Measurements from ENCODE around the gene ROBO3. TPM values are rescaled to one million over a fixed set of nuclear protein-coding genes. Genes with fewer than 3 reads are reported as not detected.
A peak's percentile ranks its signal among the peaks of the same experiment; 100 is the strongest.

ROBO3 gene
- total RNA-seq, 4 donors from 2014 or later: 7.1 to 21.8 (median 11.1) TPM

DNA sequence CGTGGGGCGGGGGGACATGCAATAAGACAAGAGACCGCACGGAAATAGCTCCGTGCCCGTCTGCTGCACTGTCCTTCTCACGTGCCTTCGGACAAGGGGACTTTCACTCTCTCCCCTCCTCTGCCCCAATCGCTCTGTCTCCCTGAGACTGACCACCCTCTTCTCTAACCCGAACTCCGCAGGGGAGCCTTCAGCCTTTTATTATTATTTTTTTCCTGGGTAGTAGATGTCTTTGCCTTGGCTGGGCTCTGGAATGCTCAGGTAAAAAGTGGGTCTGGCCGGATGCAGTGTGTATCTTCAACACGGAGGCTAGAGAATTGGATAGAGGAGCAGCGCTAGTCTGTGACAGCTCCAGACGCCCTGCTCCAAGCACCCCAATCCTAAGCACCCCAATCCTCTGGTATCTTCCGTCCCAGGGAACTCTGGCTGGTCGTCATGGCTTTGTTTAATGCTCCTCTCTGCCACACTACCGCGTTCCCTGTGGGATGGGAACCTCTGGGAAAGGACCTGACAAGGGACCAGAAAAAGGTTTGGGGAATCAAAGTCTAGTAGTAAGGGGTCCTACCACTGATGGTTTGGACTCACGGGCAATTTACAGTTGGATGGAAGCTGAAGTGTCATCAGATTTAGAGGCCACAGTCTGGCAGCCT is 25.1 kb upstream of the ROBO3 start:
- no peak for TF ChIP-seq CTCF (IDR thresholded peaks at IDR 0.05)
- no peak for TF ChIP-seq POLR2A (IDR thresholded peaks at IDR 0.05)
- no peak for DNase-seq
- intact Hi-C loops (cut with DNase I; ENCODE audit: low total_unique reads): loop anchor here (5.0 kb wide), 1 partner anchor 173 kb away; no protein-coding TSS in a partner anchor
- Histone ChIP-seq H3K4me1 (peaks cover 0 to 8% of the 10 kb centered on the region in 2 donors), H3K9me3 (no peaks in the 10 kb centered on the region), H3K27ac (no peak overlapping the region), H3K4me3 (peak overlapping the region in 1 of 2 donors; percentile 3), H3K27me3 (peaks cover 25 to 50% of the 10 kb centered on the region in 2 donors), H3K36me3 (no peaks in the 10 kb centered on the region)

GRCh38 chr11:124840666-124841065 is 24.6 kb upstream of the ROBO3 start:
- Histone ChIP-seq H3K4me3 (no peak overlapping the region), H3K9me3 (no peaks in the 10 kb centered on the region), H3K36me3 (no peaks in the 10 kb centered on the region), H3K27me3 (peaks cover 30 to 56% of the 10 kb centered on the region in 2 donors), H3K4me1 (peaks cover 0 to 8% of the 10 kb centered on the region in 2 donors), H3K27ac (no peak overlapping the region)
- intact Hi-C loops (cut with DNase I; ENCODE audit: low total_unique reads): no loop called here
- TF ChIP-seq CTCF (IDR thresholded peaks at IDR 0.05): no peak
- no peak for TF ChIP-seq POLR2A (IDR thresholded peaks at IDR 0.05)
- no peak for DNase-seq

DNA sequence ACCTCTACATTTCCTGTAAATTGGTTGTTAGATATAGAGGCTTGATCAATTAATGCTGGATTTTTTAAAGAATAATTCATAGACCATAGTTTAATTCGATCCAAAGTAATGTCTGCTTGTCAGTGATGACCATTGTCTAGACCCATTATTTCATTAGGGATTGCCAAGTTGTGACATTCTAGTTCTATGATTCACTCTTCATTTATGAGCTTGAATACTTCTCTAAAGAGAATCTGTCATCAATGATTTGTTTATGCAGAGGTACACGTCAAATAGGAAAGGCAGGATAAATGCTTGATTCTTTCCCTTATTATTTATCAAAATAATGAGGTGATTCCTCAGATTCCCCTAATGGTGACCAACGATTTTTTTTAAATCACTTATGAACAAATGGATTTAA is 24.0 kb upstream of the ROBO3 start:
- TF ChIP-seq CTCF (IDR thresholded peaks at IDR 0.05): no peak
- TF ChIP-seq POLR2A (IDR thresholded peaks at IDR 0.05): no peak
- no peak overlapping the region for H3K27ac ChIP-seq
- peaks cover 30 to 61% of the 10 kb centered on the region in 2 donors for H3K27me3 ChIP-seq
- no peaks in the 10 kb centered on the region for H3K36me3 ChIP-seq
- DNase-seq: no peak
- H3K4me3 ChIP-seq: no peak overlapping the region
- peaks cover 0 to 8% of the 10 kb centered on the region in 2 donors for H3K4me1 ChIP-seq
- intact Hi-C loops (cut with DNase I; ENCODE audit: low total_unique reads): no loop called here
- no peaks in the 10 kb centered on the region for H3K9me3 ChIP-seq

DNA sequence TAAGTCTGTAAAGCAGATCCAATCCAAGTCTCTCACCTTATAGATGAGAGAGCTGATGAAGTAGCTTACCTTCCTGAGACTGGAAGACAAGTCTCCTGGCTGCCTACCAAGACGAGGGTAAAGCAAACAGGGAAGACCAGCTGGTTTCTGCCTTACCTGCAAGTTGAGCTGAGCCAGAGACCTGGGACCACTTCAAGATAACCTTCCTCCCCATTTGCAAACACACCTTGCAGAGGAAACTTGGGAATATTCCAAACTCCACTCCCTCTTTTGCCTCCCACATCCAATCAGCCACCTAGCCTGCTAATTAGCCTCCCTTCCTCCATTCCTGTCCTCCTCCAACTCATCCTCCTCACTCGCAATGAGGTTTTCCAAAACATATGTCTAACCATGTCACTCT is 23.4 kb upstream of the ROBO3 start:
- intact Hi-C loops (cut with DNase I; ENCODE audit: low total_unique reads): no loop called here
- Histone ChIP-seq H3K27ac (no peak overlapping the region), H3K36me3 (no peaks in the 10 kb centered on the region), H3K4me3 (no peak overlapping the region), H3K4me1 (peaks cover 0 to 8% of the 10 kb centered on the region in 2 donors), H3K27me3 (peaks cover 30 to 68% of the 10 kb centered on the region in 2 donors), H3K9me3 (no peaks in the 10 kb centered on the region)
- TF ChIP-seq POLR2A (IDR thresholded peaks at IDR 0.05) (no peak), CTCF (IDR thresholded peaks at IDR 0.05) (no peak)
- no peak for DNase-seq

GRCh38 chr11:124842305-124842704 is 22.9 kb upstream of the ROBO3 start:
- intact Hi-C loops (cut with DNase I; ENCODE audit: low total_unique reads): no loop called here
- TF ChIP-seq POLR2A (IDR thresholded peaks at IDR 0.05) (no peak), CTCF (IDR thresholded peaks at IDR 0.05) (no peak)
- no peaks in the 10 kb centered on the region for H3K36me3 ChIP-seq
- H3K9me3 ChIP-seq: no peaks in the 10 kb centered on the region
- H3K4me3 ChIP-seq: no peak overlapping the region
- DNase-seq: no peak
- H3K27ac ChIP-seq: no peak overlapping the region
- H3K4me1 ChIP-seq: peaks cover 0 to 8% of the 10 kb centered on the region in 2 donors
- H3K27me3 ChIP-seq: peaks cover 30 to 70% of the 10 kb centered on the region in 2 donors

Data from uterus (tissue), 4 donors.